H9 (cell line): ENCODE data around the gene LRRK2. TPM values are rescaled to one million over a fixed set of nuclear protein-coding genes. Genes with fewer than 3 reads are reported as not detected.

Experiments
- DNase-seq: peaks from one replicate; pipeline ENCODE4 v3.0.0-alpha.2; 2017
- H2AFZ ChIP-seq: one replicate; pipeline ENCODE4 v1.6.1; 2013; ENCODE audit warnings: mild to moderate bottlenecking, low read length, control low read depth, moderate library complexity
- H2AK5ac ChIP-seq: 2 replicates; pipeline ENCODE4 v1.6.1; 2013; ENCODE audit warnings: low read length, control low read depth, mixed read lengths; ENCODE audit not compliant: insufficient read length
- H2BK120ac ChIP-seq: one replicate; pipeline ENCODE4 v1.6.1; 2013; ENCODE audit warnings: low read depth, mild to moderate bottlenecking, low read length, control low read depth, inconsistent platforms; ENCODE audit not compliant: poor library complexity, severe bottlenecking
- H2BK12ac ChIP-seq: 2 replicates; pipeline ENCODE4 v1.6.1; 2013; ENCODE audit warnings: low read length, control low read depth, mixed read lengths, low read depth; ENCODE audit not compliant: insufficient read length
- H2BK15ac ChIP-seq: 2 replicates; pipeline ENCODE4 v1.6.1; 2013; ENCODE audit warnings: low read depth, low read length, control low read depth
- H2BK20ac ChIP-seq: one replicate; pipeline ENCODE4 v1.6.1; 2013; ENCODE audit warnings: low read depth, mild to moderate bottlenecking, low read length, control low read depth, inconsistent platforms; ENCODE audit not compliant: poor library complexity, severe bottlenecking
- H2BK5ac ChIP-seq: 2 replicates; pipeline ENCODE4 v1.6.1; 2013; ENCODE audit warnings: low read length, control low read depth, mixed read lengths; ENCODE audit not compliant: insufficient read length
- H3K14ac ChIP-seq: 2 replicates; pipeline ENCODE4 v1.6.1; 2013; ENCODE audit warnings: low read length, control low read depth; ENCODE audit not compliant: insufficient read depth
- H3K18ac ChIP-seq: 2 replicates; pipeline ENCODE4 v1.6.1; 2013; ENCODE audit warnings: low read depth, mild to moderate bottlenecking, mixed read lengths, low read length, control low read depth; ENCODE audit not compliant: insufficient read length
- H3K23ac ChIP-seq: 2 replicates; pipeline ENCODE4 v1.6.1; 2013; ENCODE audit warnings: low read length, control low read depth, mixed read lengths, low read depth; ENCODE audit not compliant: insufficient read length
- H3K23me2 ChIP-seq: 2 replicates; pipeline ENCODE4 v1.6.1; 2013; ENCODE audit warnings: low read depth, mild to moderate bottlenecking, mixed read lengths, low read length, control low read depth; ENCODE audit not compliant: insufficient read length, poor library complexity, severe bottlenecking
- H3K27ac ChIP-seq: 2 replicates; pipeline ENCODE4 v1.5.1; 2013; ENCODE audit warnings: low read length, control low read depth, mixed read lengths, low read depth; ENCODE audit not compliant: insufficient read length
- H3K27me3 ChIP-seq: 2 replicates; pipeline ENCODE4 v1.6.1; 2013; ENCODE audit warnings: low read length, control low read depth, inconsistent platforms; ENCODE audit not compliant: insufficient read depth
- H3K4ac ChIP-seq: 2 replicates; pipeline ENCODE4 v1.6.1; 2013; ENCODE audit warnings: low read depth, mild to moderate bottlenecking, control low read depth, inconsistent platforms, low read length, moderate library complexity
- H3K4me1 ChIP-seq: 2 replicates; pipeline ENCODE4 v1.6.1; 2013; ENCODE audit warnings: low read length, control low read depth, inconsistent platforms; ENCODE audit not compliant: insufficient read depth
- H3K4me2 ChIP-seq: 2 replicates; pipeline ENCODE4 v1.6.1; 2013; ENCODE audit warnings: low read length, control low read depth, mixed read lengths; ENCODE audit not compliant: insufficient read length, insufficient read depth
- H3K56ac ChIP-seq: 2 replicates; pipeline ENCODE4 v1.6.1; 2013; ENCODE audit warnings: low read depth, mild to moderate bottlenecking, mixed read lengths, low read length, control low read depth; ENCODE audit not compliant: insufficient read length
- H3K79me1 ChIP-seq: 2 replicates; pipeline ENCODE4 v1.6.1; 2013; ENCODE audit warnings: low read depth, mild to moderate bottlenecking, moderate library complexity, low read length, control low read depth, inconsistent platforms; ENCODE audit not compliant: insufficient read depth, poor library complexity, severe bottlenecking
- H3K79me2 ChIP-seq: 2 replicates; pipeline ENCODE4 v1.6.1; 2013; ENCODE audit warnings: low read length, control low read depth, inconsistent platforms; ENCODE audit not compliant: insufficient read depth
- H3K9ac ChIP-seq: 2 replicates; pipeline ENCODE4 v1.6.1; 2013; ENCODE audit warnings: low read length, control low read depth, mixed read lengths; ENCODE audit not compliant: insufficient read length; ENCODE audit errors: extremely low read depth
- H3K9me3 ChIP-seq: one replicate; pipeline ENCODE4 v1.6.1; 2013; ENCODE audit warnings: low read depth, low read length, inconsistent platforms; ENCODE audit not compliant: control insufficient read depth
- H3T11ph ChIP-seq: one replicate; pipeline ENCODE4 v1.6.1; 2013; ENCODE audit warnings: mild to moderate bottlenecking, low read length, control low read depth, inconsistent platforms
- H4K20me1 ChIP-seq: one replicate; pipeline ENCODE4 v1.6.1; 2013; ENCODE audit not compliant: control insufficient read depth, insufficient read length, insufficient read depth
- H4K5ac ChIP-seq: 2 replicates; pipeline ENCODE4 v1.6.1; 2013; ENCODE audit warnings: low read depth, mild to moderate bottlenecking, mixed read lengths, low read length, control low read depth; ENCODE audit not compliant: insufficient read length
- H4K8ac ChIP-seq: replicated peaks from 2 replicates; pipeline ENCODE4 v1.6.1; 2013; ENCODE audit warnings: low read length, control low read depth, mixed read lengths, low read depth; ENCODE audit not compliant: insufficient read length
- H4K91ac ChIP-seq: 2 replicates; pipeline ENCODE4 v1.6.1; 2013; ENCODE audit warnings: low read depth, mild to moderate bottlenecking, moderate library complexity, mixed read lengths, low read length, control low read depth; ENCODE audit not compliant: insufficient read length
- H3K27ac Mint-ChIP-seq, 3 experiments: 2 replicates in 2 of 3; 3 replicates in 1 of 3; pipeline ENCODE4 v1.8.0; 2020 to 2021; ENCODE audit warnings: mixed read lengths in 3 of 3, mild to moderate bottlenecking in 1 of 3, moderate library complexity in 1 of 3
- H3K27me3 Mint-ChIP-seq: 2 replicates; pipeline ENCODE4 v1.8.0; 2021; ENCODE audit warnings: low read depth, mild to moderate bottlenecking, moderate library complexity, mixed read lengths
- H3K36me3 Mint-ChIP-seq, 3 experiments: 2 replicates in 2 of 3; 3 replicates in 1 of 3; pipeline ENCODE4 v1.8.0; 2020 to 2021; ENCODE audit warnings: low read depth in 3 of 3, mixed read lengths in 3 of 3; ENCODE audit not compliant: insufficient read depth in 1 of 3
- H3K4me1 Mint-ChIP-seq, 2 experiments: 2 replicates each; pipeline ENCODE4 v1.8.0; 2020; ENCODE audit warnings: mixed read lengths in 2 of 2
- H3K4me3 Mint-ChIP-seq, 2 experiments: 2 replicates in 1 of 2; 3 replicates in 1 of 2; pipeline ENCODE4 v1.8.0; 2020 to 2021; ENCODE audit warnings: mild to moderate bottlenecking in 2 of 2, mixed read lengths in 2 of 2, moderate library complexity in 1 of 2
- H3K9me3 Mint-ChIP-seq, 2 experiments: 2 replicates in 1 of 2; 3 replicates in 1 of 2; pipeline ENCODE4 v1.8.0; 2020; ENCODE audit warnings: mild to moderate bottlenecking in 2 of 2, mixed read lengths in 2 of 2, moderate library complexity in 1 of 2
- CTCF ChIP-seq: fragments of 200-600 bp; sonication (generic); conservative IDR thresholded peaks from 3 replicates; pipeline ENCODE4 v1.8.0; 2021; ENCODE audit warnings: antibody characterized with exemption, mild to moderate bottlenecking
- WGBS: extraction: QIAGEN DNeasy Blood & Tissue Kit; methylation state at CpG from one replicate; pipeline ENCODE4 v1.1.7; 2013; ENCODE audit warnings: missing lambda C conversion rate, low lambda C conversion rate, mixed read lengths; ENCODE audit not compliant: insufficient read length; ENCODE audit errors: extremely low coverage; 5-methylcytosine and 5-hydroxymethylcytosine counted together
- total RNA-seq: library from RNA; stranded (reverse); gene quantifications from 2 replicates; pipeline ENCODE4 v1.2.1, GENCODE V29; 2021

The LRRK2 gene
- total RNA-seq, 1 experiment from 2014 or later, result 0.17 TPM

- Histone ChIP-seq H3K23me2 (no peaks in the 10 kb centered on the region), H2AFZ (no peak overlapping the region), H3K27me3 (no peaks in the 10 kb centered on the region), H3K79me1 (no peaks in the 10 kb centered on the region), H3K79me2 (no peaks in the 10 kb centered on the region), H4K8ac (no peak overlapping the region), H2BK12ac (no peak overlapping the region), H3T11ph (no peak overlapping the region), H3K14ac (no peak overlapping the region), H3K23ac (no peak overlapping the region), H3K9me3 (no peaks in the 10 kb centered on the region), H3K9ac (no peak overlapping the region), H3K56ac (no peak overlapping the region), H2BK5ac (no peak overlapping the region), H2BK20ac (no peak overlapping the region), H3K4ac (no peak overlapping the region), H3K18ac (no peak overlapping the region), H4K5ac (no peak overlapping the region), H2BK120ac (no peak overlapping the region), H3K4me2 (no peak overlapping the region), H2AK5ac (no peak overlapping the region), H2BK15ac (no peak overlapping the region), H4K20me1 (no peaks in the 10 kb centered on the region), H3K27ac (no peak overlapping the region), H3K4me1 (no peaks in the 10 kb centered on the region), H4K91ac (no peak overlapping the region)
- Mint-ChIP-seq H3K36me3 (no peaks in the 10 kb centered on the region), H3K4me1 (no peaks in the 10 kb centered on the region), H3K27ac (no peak overlapping the region), H3K4me3 (no peak overlapping the region), H3K27me3 (no peaks in the 10 kb centered on the region), H3K9me3 (no peaks in the 10 kb centered on the region; a peak in 1 of 5 replicates)
- WGBS, result no CpG with 5 or more reads among the region's 1 CpG
- DNase-seq, result no peak
- TF ChIP-seq CTCF, result no peak
Measured at GRCh38 chr12:40232602-40233001, 7.8 kb downstream of the LRRK2 start.
